ENCODE data around the gene OR2AG1. TPM values are rescaled to one million over a fixed set of nuclear protein-coding genes. Genes with fewer than 3 reads are reported as not detected.
A peak's percentile ranks its signal among the peaks of the same experiment; 100 is the strongest.
"Not testable (repeated sequence)": the region's sequence is repeated elsewhere in the genome, so short reads cannot be mapped to it uniquely, and the experiment has no call there.

Gene OR2AG1
- polyA plus RNA-seq, 6 donors from 2014 or later = not detected

GRCh38 chr11:6747097-6747668 is 35.6 kb upstream of the OR2AG1 start:
- no peaks in the 10 kb centered on the region for H3K36me3 Mint-ChIP-seq
- peaks cover 0 to 22% (median 5%) of the 10 kb centered on the region in 3 donors for H3K4me1 Mint-ChIP-seq
- H3K9me3 Mint-ChIP-seq = no peaks in the 10 kb centered on the region
- no peak for ATAC-seq (ENCODE audit: low read depth in 2 of 2)
- DNase-seq = no peak
- H3K4me3 Mint-ChIP-seq = no peak overlapping the region
- H3K27ac Mint-ChIP-seq = no peak overlapping the region
- H3K27me3 Mint-ChIP-seq = no peaks in the 10 kb centered on the region

GRCh38 chr11:6755303-6755952 is 27.4 kb upstream of the OR2AG1 start:
- no peak overlapping the region for H3K27ac Mint-ChIP-seq
- H3K4me3 Mint-ChIP-seq = no peak overlapping the region
- peak; percentile 21 to 46 for ATAC-seq (ENCODE audit: low read depth in 2 of 2)

DNA sequence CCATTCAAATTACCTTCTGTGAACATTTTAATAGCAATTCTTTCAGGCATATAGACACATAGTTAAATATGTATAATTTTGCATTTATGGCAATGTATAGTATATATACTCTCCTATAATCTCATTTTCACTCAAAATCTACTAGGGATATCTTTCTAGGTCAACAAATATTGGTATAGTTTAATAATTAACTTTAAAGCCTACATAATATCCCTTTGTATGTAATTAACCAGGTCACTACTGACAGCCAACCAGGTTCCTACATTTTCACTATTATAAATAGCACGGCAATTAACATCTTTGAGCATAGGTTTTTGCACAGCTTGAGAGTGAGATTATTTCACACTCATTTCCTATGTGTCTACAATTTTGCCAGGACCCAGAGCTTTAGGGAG is 26.9 kb upstream of the OR2AG1 start:
- Mint-ChIP-seq H3K9me3 (no peaks in the 10 kb centered on the region), H3K27me3 (peaks cover 0 to 5% (median 0%) of the 10 kb centered on the region in 3 donors), H3K4me1 (peaks cover 0 to 6% (median 5%) of the 10 kb centered on the region in 3 donors), H3K27ac (no peak overlapping the region), H3K36me3 (no peaks in the 10 kb centered on the region), H3K4me3 (no peak overlapping the region)
- ATAC-seq (ENCODE audit: low read depth in 2 of 2) = no peak
- DNase-seq = no peak

More at GRCh38 chr11:6755303-6755952, 27.4 kb upstream of the OR2AG1 start:
- Mint-ChIP-seq H3K27me3 (peaks cover 0 to 2% (median 0%) of the 10 kb centered on the region in 3 donors), H3K36me3 (no peaks in the 10 kb centered on the region), H3K4me1 (peaks cover 3 to 8% (median 6%) of the 10 kb centered on the region in 3 donors), H3K9me3 (no peaks in the 10 kb centered on the region)
- peak; percentile 29 for DNase-seq

- Mint-ChIP-seq H3K4me1 (peaks cover 0 to 6% (median 4%) of the 10 kb centered on the region in 3 donors), H3K27ac (no peak overlapping the region), H3K36me3 (no peaks in the 10 kb centered on the region), H3K9me3 (no peaks in the 10 kb centered on the region), H3K27me3 (peaks cover 0 to 9% (median 4%) of the 10 kb centered on the region in 3 donors), H3K4me3 (no peak overlapping the region)
- DNase-seq = peak; percentile 40
- ATAC-seq (ENCODE audit: low read depth in 2 of 2) = peak; percentile 76 to 79
Measured at GRCh38 chr11:6757373-6757967, 25.4 kb upstream of the OR2AG1 start.

- Mint-ChIP-seq H3K4me1 (peaks cover 8 to 14% (median 11%) of the 10 kb centered on the region in 3 donors), H3K9me3 (no peaks in the 10 kb centered on the region), H3K27ac (peak within 1 kb of the TSS in 5 of 6 donors; percentile 20 to 78 (median 28)), H3K27me3 (peaks cover 0 to 9% (median 0%) of the 10 kb centered on the region in 3 donors), H3K4me3 (no peak within 1 kb of the TSS), H3K36me3 (no peaks in the 10 kb centered on the region)
- ATAC-seq (ENCODE audit: low read depth in 2 of 2) (peak; percentile 99), DNase-seq (peak; percentile 31)
Measured at GRCh38 chr11:6771926-6772893, 10.6 kb upstream of the OR2AG1 start, which contains the start of gene OR2AG2. Gene OR2AG2 (minus strand): TSS chr11:6771976. CDS start chr11:6768957, 3,019 bp downstream.

GRCh38 chr11:6778518-6778917 is 4.3 kb upstream of the OR2AG1 start:
- ATAC-seq (ENCODE audit: low read depth in 2 of 2) = no peak
- peaks cover 11 to 35% (median 26%) of the 10 kb centered on the region in 3 donors for H3K27me3 Mint-ChIP-seq
- no peaks in the 10 kb centered on the region for H3K36me3 Mint-ChIP-seq
- no peaks in the 10 kb centered on the region for H3K9me3 Mint-ChIP-seq
- peaks cover 0 to 6% (median 3%) of the 10 kb centered on the region in 3 donors for H3K4me1 Mint-ChIP-seq
- DNase-seq = no peak
- no peak overlapping the region for H3K27ac Mint-ChIP-seq
- no peak overlapping the region for H3K4me3 Mint-ChIP-seq

- H3K9me3 Mint-ChIP-seq = no peaks in the 10 kb centered on the region
- no peak overlapping the region for H3K27ac Mint-ChIP-seq
- H3K4me1 Mint-ChIP-seq = no peaks in the 10 kb centered on the region
- peaks cover 18 to 54% (median 32%) of the 10 kb centered on the region in 3 donors for H3K27me3 Mint-ChIP-seq
- no peaks in the 10 kb centered on the region for H3K36me3 Mint-ChIP-seq
- ATAC-seq (ENCODE audit: low read depth in 2 of 2) = no peak
- no peak overlapping the region for H3K4me3 Mint-ChIP-seq
- DNase-seq = no peak
Measured at GRCh38 chr11:6780829-6781228, 2.0 kb upstream of the OR2AG1 start.

GRCh38 chr11:6790546-6790945 is 7.7 kb downstream of the OR2AG1 start:
- DNase-seq = no peak
- Mint-ChIP-seq H3K27me3 (peaks cover 16 to 48% (median 21%) of the 10 kb centered on the region in 3 donors), H3K4me1 (no peaks in the 10 kb centered on the region), H3K9me3 (no peaks in the 10 kb centered on the region), H3K4me3 (no peak overlapping the region), H3K36me3 (no peaks in the 10 kb centered on the region), H3K27ac (peak overlapping the region in 1 of 6 donors; percentile 55)
- ATAC-seq (ENCODE audit: low read depth in 2 of 2) = no peak

- Mint-ChIP-seq H3K4me3 (no peak overlapping the region), H3K27ac (no peak overlapping the region), H3K4me1 (no peaks in the 10 kb centered on the region), H3K27me3 (peaks cover 7 to 28% (median 18%) of the 10 kb centered on the region in 3 donors), H3K36me3 (no peaks in the 10 kb centered on the region), H3K9me3 (peaks cover 0 to under 1% (median 0%) of the 10 kb centered on the region in 7 donors)
- DNase-seq (no peak), ATAC-seq (ENCODE audit: low read depth in 2 of 2) (no peak)
Measured at GRCh38 chr11:6794639-6795038, 11.8 kb downstream of the OR2AG1 start.

DNA sequence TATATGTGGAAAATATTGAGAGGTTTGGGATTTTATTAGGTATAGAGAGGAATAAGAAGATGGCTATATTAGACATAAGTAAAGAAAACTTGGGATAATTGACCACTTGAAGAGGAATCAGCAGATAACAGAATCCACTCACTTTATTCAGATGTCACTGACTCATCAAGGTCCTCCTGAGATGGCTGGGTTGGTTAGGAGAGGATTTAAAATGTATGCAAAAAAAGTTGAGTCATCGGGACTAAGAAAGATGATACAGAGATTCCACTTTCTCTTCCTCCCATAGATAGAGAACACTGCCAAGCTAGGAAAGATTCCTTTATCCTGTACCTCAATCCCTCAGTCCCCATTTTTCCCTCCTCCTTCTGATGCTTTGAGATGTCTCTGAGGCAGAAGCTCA is 16.6 kb downstream of the OR2AG1 start, which contains the start of gene OR6A2:
Gene OR6A2 (minus strand): TSS at position 288 of the 400 bp plus-strand sequence. CDS start 3,981 bp downstream, outside the sequence.
- DNase-seq = no peak
- Mint-ChIP-seq H3K9me3 (peaks cover 9 to 20% (median 16%) of the 10 kb centered on the region in 7 donors), H3K36me3 (peaks cover 8 to 16% of the 10 kb centered on the region in 2 donors), H3K4me3 (no peak within 1 kb of the TSS), H3K4me1 (no peaks in the 10 kb centered on the region), H3K27ac (no peak within 1 kb of the TSS), H3K27me3 (peaks cover 10 to 37% (median 23%) of the 10 kb centered on the region in 3 donors)
- ATAC-seq (ENCODE audit: low read depth in 2 of 2) = no peak

GRCh38 chr11:6801075-6801474 is 18.3 kb downstream of the OR2AG1 start:
- H3K4me1 Mint-ChIP-seq; ATAC-seq (ENCODE audit: low read depth in 2 of 2): not testable (repeated sequence)

DNA sequence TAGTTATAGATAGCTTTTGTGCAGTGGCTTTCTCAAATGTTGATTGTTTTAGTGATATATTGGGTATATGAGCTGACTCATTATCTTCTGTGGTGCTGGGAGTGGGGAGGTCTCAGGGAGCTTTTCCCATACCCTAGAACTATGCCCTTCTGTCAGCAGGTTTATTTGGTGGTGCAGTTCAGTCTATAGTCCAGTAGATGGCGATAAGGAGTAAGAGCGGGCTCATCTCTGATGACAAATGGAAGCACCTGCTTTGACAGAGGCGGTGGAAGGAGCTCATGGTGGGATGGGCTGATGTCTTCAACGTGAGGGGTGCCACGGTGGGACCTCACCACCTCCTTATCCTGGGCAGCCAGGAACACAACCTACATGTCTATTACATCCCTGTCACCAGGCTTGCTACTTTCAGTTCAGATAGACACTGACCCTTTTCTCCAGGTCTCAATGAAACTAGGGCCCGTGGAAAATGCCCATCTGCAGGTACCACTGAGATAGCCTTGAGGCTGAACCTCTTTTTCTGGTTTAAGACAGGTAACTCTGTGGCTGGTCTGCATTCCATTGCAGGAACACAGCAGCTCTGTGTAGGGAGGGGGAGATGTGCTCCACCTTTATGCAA is 29.7 kb downstream of the OR2AG1 start:
- DNase-seq = peak; percentile 31
- peak; percentile 55 to 64 for ATAC-seq (ENCODE audit: low read depth in 2 of 2)
- Mint-ChIP-seq H3K27me3 (peaks cover 39 to 63% (median 46%) of the 10 kb centered on the region in 3 donors), H3K9me3 (peaks cover 0 to 2% (median 0%) of the 10 kb centered on the region in 7 donors), H3K27ac (peak overlapping the region in 1 of 6 donors; percentile 10), H3K36me3 (no peaks in the 10 kb centered on the region), H3K4me3 (no peak overlapping the region), H3K4me1 (peaks cover 0 to 7% (median 5%) of the 10 kb centered on the region in 3 donors)

More at GRCh38 chr11:6801075-6801474, 18.3 kb downstream of the OR2AG1 start:
- Mint-ChIP-seq H3K27me3 (peaks cover 9 to 23% (median 22%) of the 10 kb centered on the region in 3 donors), H3K9me3 (peaks cover 9 to 20% (median 16%) of the 10 kb centered on the region in 7 donors), H3K36me3 (peaks cover 8 to 16% of the 10 kb centered on the region in 2 donors)
- not testable (repeated sequence) for H3K27ac Mint-ChIP-seq, H3K4me3 Mint-ChIP-seq, DNase-seq

Measured in naive B cell (primary cell).